ENCODE data around the gene TCF12. TPM values are rescaled to one million over a fixed set of nuclear protein-coding genes. Genes with fewer than 3 reads are reported as not detected.

The TCF12 gene
- total RNA-seq, 1 experiment from 2014 or later = 102 TPM

GRCh38 chr15:57322602-57323250 lies 404.3 kb downstream of the TCF12 start:
- Histone ChIP-seq H3K9me3 (ENCODE audit: control insufficient read depth, insufficient read depth, low read depth, low read length) (no peaks in the 10 kb centered on the region), H3K36me3 (ENCODE audit: control insufficient read depth, insufficient read depth, low read length) (no peaks in the 10 kb centered on the region), H3K4me3 (ENCODE audit: low read depth in 2 of 2, low read length in 2 of 2) (no peak overlapping the region), H3K27ac (ENCODE audit: low read length) (no peak overlapping the region), H3K27me3 (ENCODE audit: control insufficient read depth, insufficient read depth, low read length) (0 out of 2 replicates have a peak, but pooled peaks cover 1% of the 10 kb centered on the region), H3K4me1 (ENCODE audit: control insufficient read depth, insufficient read depth, low read length) (no peaks in the 10 kb centered on the region; the same call in 1 of the 2 replicates)
- TF ChIP-seq SIN3A (IDR thresholded peaks at IDR 0.05; ENCODE audit: borderline replicate concordance, insufficient read depth, low read depth, low read length) (no peak), TCF7L2 (IDR thresholded peaks at IDR 0.05; ENCODE audit: low read depth, low read length) (no peak), POLR2AphosphoS5 (IDR thresholded peaks at IDR 0.05; ENCODE audit: low read depth, low read length) (no peak), REST (IDR thresholded peaks at IDR 0.05; ENCODE audit: insufficient read depth in 1 of 2, low read depth in 2 of 2, low read length in 1 of 2) (no peak)
- TF ChIP-seq, protein P1, sequence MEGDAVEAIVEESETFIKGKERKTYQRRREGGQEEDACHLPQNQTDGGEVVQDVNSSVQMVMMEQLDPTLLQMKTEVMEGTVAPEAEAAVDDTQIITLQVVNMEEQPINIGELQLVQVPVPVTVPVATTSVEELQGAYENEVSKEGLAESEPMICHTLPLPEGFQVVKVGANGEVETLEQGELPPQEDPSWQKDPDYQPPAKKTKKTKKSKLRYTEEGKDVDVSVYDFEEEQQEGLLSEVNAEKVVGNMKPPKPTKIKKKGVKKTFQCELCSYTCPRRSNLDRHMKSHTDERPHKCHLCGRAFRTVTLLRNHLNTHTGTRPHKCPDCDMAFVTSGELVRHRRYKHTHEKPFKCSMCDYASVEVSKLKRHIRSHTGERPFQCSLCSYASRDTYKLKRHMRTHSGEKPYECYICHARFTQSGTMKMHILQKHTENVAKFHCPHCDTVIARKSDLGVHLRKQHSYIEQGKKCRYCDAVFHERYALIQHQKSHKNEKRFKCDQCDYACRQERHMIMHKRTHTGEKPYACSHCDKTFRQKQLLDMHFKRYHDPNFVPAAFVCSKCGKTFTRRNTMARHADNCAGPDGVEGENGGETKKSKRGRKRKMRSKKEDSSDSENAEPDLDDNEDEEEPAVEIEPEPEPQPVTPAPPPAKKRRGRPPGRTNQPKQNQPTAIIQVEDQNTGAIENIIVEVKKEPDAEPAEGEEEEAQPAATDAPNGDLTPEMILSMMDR (IDR thresholded peaks at IDR 0.05) = no peak
- DNase-seq (ENCODE audit: low read depth, low spot score) = no peak
- ChIA-PET POLR2A (no interaction called here), CTCF (no interaction called here)
- intact Hi-C loops (cut with micrococcal nuclease; ENCODE audit: unreplicated experiment) = no loop called here
- in situ Hi-C loops (cut with HindIII; ENCODE audit: low pct_unique_long_range_greater_than_20kb, low sequenced_read_pairs) = no loop called here
- no peak for ATAC-seq
- BruUV-seq (replicated peaks) = no TSS peak

- no peaks in the 10 kb centered on the region; the same call in 1 of the 2 replicates for H3K4me1 ChIP-seq (ENCODE audit: control insufficient read depth, insufficient read depth, low read length)
- H3K9me3 ChIP-seq (ENCODE audit: control insufficient read depth, insufficient read depth, low read depth, low read length) = no peaks in the 10 kb centered on the region
- DNase-seq (ENCODE audit: low read depth, low spot score) (no peak), ATAC-seq (no peak)
- intact Hi-C loops (cut with micrococcal nuclease; ENCODE audit: unreplicated experiment) = no loop called here
- in situ Hi-C loops (cut with HindIII; ENCODE audit: low pct_unique_long_range_greater_than_20kb, low sequenced_read_pairs) = no loop called here
- POLR2A ChIA-PET = no interaction called here
- no TSS peak for BruUV-seq (replicated peaks)
- TF ChIP-seq POLR2AphosphoS5 (IDR thresholded peaks at IDR 0.05; ENCODE audit: low read depth, low read length) (no peak), TCF7L2 (IDR thresholded peaks at IDR 0.05; ENCODE audit: low read depth, low read length) (no peak), REST (IDR thresholded peaks at IDR 0.05; ENCODE audit: insufficient read depth in 1 of 2, low read depth in 2 of 2, low read length in 1 of 2) (no peak), SIN3A (IDR thresholded peaks at IDR 0.05; ENCODE audit: borderline replicate concordance, insufficient read depth, low read depth, low read length) (no peak)
- TF ChIP-seq, protein P1 (IDR thresholded peaks at IDR 0.05) = no peak
- no peak overlapping the region for H3K4me3 ChIP-seq (ENCODE audit: low read depth in 2 of 2, low read length in 2 of 2)
- H3K27ac ChIP-seq (ENCODE audit: low read length) = no peak overlapping the region
- CTCF ChIA-PET = no interaction called here
- 0 out of 2 replicates have a peak, but pooled peaks cover 3% of the 10 kb centered on the region for H3K27me3 ChIP-seq (ENCODE audit: control insufficient read depth, insufficient read depth, low read length)
- H3K36me3 ChIP-seq (ENCODE audit: control insufficient read depth, insufficient read depth, low read length) = no peaks in the 10 kb centered on the region
These were observed 404.9 kb downstream of the TCF12 start for GRCh38 chr15:57323299-57323805.
